GM12874 (cell line): ENCODE results near the gene TENT4A.

ENCODE experiments used
- CTCF ChIP-seq: IDR thresholded peaks from 2 replicates; pipeline ENCODE4 v1.5.1; 2011; ENCODE audit warnings: low read depth, mild to moderate bottlenecking, control low read depth, low read length, moderate library complexity; ENCODE audit not compliant: insufficient read depth

The TENT4A gene

GRCh38 chr5:6766604-6767093, 53.4 kb downstream of the TENT4A start:
- no peak for TF ChIP-seq CTCF

DNA sequence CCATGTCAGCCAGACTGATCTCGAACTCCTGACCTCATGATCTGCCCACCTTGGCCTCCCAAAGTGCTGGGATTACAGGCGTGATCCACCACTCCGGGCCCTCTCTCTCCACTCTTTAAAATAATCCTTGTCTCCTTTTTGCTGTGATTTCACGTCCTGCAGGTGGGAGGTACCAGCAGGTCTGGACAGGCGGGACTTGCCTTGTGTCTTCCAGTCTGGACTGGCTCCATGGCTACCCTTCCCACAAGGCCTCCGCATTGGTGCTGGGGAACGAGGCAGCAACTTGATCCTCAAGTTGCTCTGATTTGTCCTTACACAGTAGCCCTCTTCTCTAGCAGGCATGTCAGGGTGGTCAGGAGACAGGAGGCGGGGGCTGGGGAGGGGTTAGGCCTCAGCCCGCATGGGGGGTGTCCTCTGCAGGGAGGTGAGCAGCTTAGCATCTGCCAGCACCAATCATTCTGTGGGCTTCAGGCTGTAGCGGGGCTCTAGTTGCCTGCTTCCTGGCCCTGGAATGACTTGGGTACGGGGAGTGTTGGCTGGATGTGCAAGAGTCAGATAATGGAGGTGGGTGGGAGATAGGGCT, 54.3 kb downstream of the TENT4A start:
- TF ChIP-seq CTCF: no peak

- no peak for TF ChIP-seq CTCF
These were observed 55.5 kb downstream of the TENT4A start for GRCh38 chr5:6768590-6769230.

DNA sequence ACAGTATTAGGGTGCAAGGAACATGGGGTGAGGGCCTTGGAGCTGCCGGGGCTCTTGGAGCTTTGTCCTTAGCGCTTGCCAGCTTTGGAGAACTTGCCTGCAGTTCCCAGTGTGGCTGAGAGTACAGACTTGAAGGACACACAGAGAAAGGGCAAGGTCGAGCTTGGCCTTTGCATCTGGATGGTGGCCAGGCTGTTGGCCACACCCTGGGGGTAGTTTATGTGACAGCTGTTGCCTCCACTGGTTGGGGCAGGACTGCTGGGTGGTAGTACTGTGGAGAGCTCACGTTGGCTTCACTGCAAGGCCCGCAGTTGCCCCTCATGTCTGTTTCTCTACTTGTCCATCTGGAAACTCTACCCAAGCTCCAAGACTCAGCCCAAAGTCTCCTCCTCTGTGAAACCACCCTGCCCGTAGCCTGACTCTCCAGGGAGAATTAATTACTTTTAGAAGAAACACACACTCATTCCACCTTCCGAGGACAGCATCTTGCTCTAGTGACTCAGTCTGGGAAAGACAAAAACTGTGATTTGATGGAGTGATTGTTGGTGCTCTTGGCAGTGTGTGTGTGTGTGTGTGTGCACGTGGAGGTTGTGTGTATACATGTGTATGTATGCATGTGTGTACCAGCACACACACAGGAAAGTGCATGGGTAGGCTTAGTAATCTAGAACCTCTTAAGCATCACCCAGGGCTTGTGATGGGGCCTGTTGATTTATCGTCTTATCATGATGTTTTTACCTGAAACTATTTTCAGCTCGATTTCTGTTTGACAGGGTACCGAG, 57.8 kb downstream of the TENT4A start:
- TF ChIP-seq CTCF: no peak

GRCh38 chr5:6772886-6773285, 59.7 kb downstream of the TENT4A start:
- no peak for TF ChIP-seq CTCF

GRCh38 chr5:6773342-6774035, 60.3 kb downstream of the TENT4A start:
- no peak for TF ChIP-seq CTCF

DNA sequence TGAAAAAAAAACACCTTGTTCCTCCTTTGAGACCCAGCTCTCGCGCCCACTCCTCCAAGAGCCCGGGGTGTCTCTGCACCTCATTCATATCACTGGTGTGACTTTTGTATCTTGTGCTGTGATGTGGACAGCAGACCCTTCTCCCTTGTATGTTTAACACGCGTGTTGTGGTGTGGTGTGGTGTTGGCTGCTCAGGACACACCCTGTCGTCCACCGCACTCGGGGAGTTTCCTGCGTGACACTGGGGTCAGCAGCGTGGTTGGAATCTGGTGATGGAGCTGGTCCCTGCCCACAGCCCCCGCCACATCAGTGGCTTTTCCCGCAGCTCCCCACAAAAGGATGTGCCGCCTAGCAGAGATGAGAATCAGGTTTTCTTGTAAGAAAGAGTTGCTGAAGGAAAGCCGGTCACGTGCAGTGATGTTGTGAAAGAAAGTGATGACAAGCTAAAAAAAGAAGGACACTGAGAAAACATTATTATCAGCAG, 61.5 kb downstream of the TENT4A start:
- TF ChIP-seq CTCF: no peak
